Urinary bladder (tissue), 4 donors: ENCODE data around the gene MPHOSPH10. TPM values are rescaled to one million over a fixed set of nuclear protein-coding genes. Genes with fewer than 3 reads are reported as not detected.
A peak's percentile ranks its signal among the peaks of the same experiment; 100 is the strongest.
"Not testable (repeated sequence)": the region's sequence is repeated elsewhere in the genome, so short reads cannot be mapped to it uniquely, and the experiment has no call there.

Source experiments
- DNase-seq: peaks from one replicate; pipeline ENCODE4 v3.0.0-alpha.2; 2015; ENCODE audit errors: extremely low spot score
- H3K27ac ChIP-seq: one replicate; pipeline ENCODE4 v1.5.1; 2013; ENCODE audit warnings: low read depth, mild to moderate bottlenecking, moderate library complexity
- H3K36me3 ChIP-seq: one replicate; pipeline ENCODE4 v1.6.1; 2013; ENCODE audit warnings: mild to moderate bottlenecking, moderate library complexity; ENCODE audit not compliant: insufficient read depth
- H3K4me1 ChIP-seq: one replicate; pipeline ENCODE4 v1.6.1; 2013; ENCODE audit warnings: mild to moderate bottlenecking, moderate library complexity; ENCODE audit not compliant: insufficient read depth
- H3K4me3 ChIP-seq: one replicate; pipeline ENCODE4 v1.5.1; 2013; ENCODE audit warnings: low read depth, low read length
- WGBS: extraction: QIAGEN DNeasy Blood & Tissue Kit; methylation state at CpG from one replicate; pipeline ENCODE4 v1.1.7; 2013; 5-methylcytosine and 5-hydroxymethylcytosine counted together
- polyA plus RNA-seq: library from polyadenylated mRNA; stranded (reverse); fragments of 200-250 nt; gene quantifications from one replicate; pipeline ENCODE4 v1.2.3, GENCODE V29; 2013
- small RNA-seq: library from RNA; depleted of rRNA; stranded (forward); fragments of <200 nt; gene quantifications from one replicate; pipeline ENCODE3, GENCODE V24; 2014
- total RNA-seq: library from RNA; depleted of rRNA; stranded (reverse); fragments of >200 nt; gene quantifications from one replicate; pipeline ENCODE4 v1.2.3, GENCODE V29; 2014
- donor health status: healthy with polysubstance abuse.
- donor health status: healthy.

Gene MPHOSPH10
- total and polyA plus RNA-seq, 2 donors, result 21.3 to 24.3 TPM

- 72% methylated on average over 3 of the region's 3 CpGs for WGBS
- Histone ChIP-seq H3K27ac (no peak overlapping the region), H3K4me3 (no peak overlapping the region), H3K4me1 (no peaks in the 10 kb centered on the region), H3K36me3 (no peaks in the 10 kb centered on the region)
- no peak for DNase-seq
These were observed 36.4 kb downstream of the MPHOSPH10 start for GRCh38 chr2:71166812-71167211.

DNA sequence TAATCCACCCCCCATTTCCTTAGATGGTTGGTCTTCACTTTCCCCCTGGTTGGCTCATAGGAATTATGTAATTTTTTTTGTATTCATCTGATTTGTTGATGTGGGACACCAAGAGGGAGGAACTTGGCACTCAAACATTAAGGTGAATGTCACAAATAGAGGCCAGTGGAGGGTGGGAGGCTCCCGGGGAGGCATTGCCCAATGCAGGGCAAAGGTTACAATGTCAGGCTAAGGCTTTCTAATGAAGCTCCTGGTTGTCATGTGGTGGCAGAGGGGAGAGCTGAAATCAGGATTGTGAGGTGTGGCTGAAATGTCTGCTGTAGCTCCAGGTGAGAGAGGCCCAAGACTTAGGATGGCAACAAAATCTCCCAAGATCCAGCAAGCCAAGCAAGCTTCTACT, 42.7 kb downstream of the MPHOSPH10 start:
- 76% methylated on average over 1 of the region's 1 CpG for WGBS
- no peak overlapping the region for H3K27ac ChIP-seq

DNA sequence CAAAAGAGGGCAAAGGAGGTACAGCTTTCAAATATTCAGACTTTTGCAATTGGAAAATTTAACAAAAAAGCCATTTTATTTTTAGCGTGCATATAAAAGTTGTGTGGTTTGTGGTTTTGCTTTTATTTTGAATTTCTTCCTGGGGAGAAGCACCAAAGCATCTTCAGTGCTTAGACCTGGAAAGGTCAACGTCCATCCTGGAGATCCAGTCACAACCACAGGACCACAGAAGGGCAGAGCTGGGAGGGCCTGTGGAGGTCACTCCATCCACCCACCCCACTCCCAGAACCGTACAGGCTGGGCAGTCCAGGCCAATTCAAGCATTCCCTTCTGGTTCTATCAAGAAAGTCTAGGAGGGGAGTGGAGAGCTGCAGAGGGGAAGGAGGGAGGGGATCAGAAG, 43.8 kb downstream of the MPHOSPH10 start:
- Histone ChIP-seq H3K27ac (no peak overlapping the region), H3K4me3 (no peak overlapping the region), H3K4me1 (no peaks in the 10 kb centered on the region), H3K36me3 (no peaks in the 10 kb centered on the region)
- DNase-seq, result no peak
- WGBS, result 75% methylated on average over 3 of the region's 3 CpGs

More for the DNA sequence above, 42.7 kb downstream of the MPHOSPH10 start:
- Histone ChIP-seq H3K36me3 (no peaks in the 10 kb centered on the region), H3K4me3 (no peak overlapping the region), H3K4me1 (no peaks in the 10 kb centered on the region)
- no peak for DNase-seq

DNA sequence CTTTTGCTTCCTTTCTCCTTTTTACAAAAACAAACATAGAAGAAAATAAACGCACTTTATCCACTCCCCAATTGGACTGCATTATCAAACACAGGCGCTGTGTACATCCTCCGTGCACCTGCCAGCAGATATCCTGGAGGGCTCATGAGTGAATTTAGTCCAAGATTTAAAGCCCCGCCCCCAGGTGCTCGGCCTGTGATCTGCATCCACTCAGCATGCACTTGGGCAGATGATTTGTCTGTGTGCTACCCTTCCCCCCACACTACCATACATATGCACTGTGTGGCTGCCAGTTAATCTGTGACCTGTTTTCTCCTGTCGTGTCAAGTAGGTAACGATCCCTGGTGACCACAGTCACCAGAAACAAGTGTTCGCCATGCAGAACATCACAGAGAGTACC, 48.4 kb downstream of the MPHOSPH10 start:
- WGBS, result 79% methylated on average over 8 of the region's 8 CpGs
- not testable (repeated sequence) for H3K27ac ChIP-seq, H3K36me3 ChIP-seq, H3K4me3 ChIP-seq, H3K4me1 ChIP-seq, DNase-seq

GRCh38 chr2:71181316-71181715, 50.9 kb downstream of the MPHOSPH10 start:
- H3K27ac ChIP-seq, result no peak overlapping the region
- H3K4me1 ChIP-seq, result no peaks in the 10 kb centered on the region
- WGBS, result 60% methylated on average over 2 of the region's 2 CpGs
- H3K4me3 ChIP-seq, result no peak overlapping the region
- H3K36me3 ChIP-seq, result no peaks in the 10 kb centered on the region
- DNase-seq, result no peak

GRCh38 chr2:71183306-71184115, 53.1 kb downstream of the MPHOSPH10 start:
- not testable (repeated sequence) for H3K4me3 ChIP-seq, H3K4me1 ChIP-seq, H3K36me3 ChIP-seq, H3K27ac ChIP-seq
- DNase-seq, result peak; percentile 3
- 11% methylated on average over 2 of the region's 5 CpGs for WGBS

GRCh38 chr2:71186973-71187372, 56.5 kb downstream of the MPHOSPH10 start:
- Histone ChIP-seq H3K36me3 (peaks cover 3% of the 10 kb centered on the region), H3K4me1 (no peaks in the 10 kb centered on the region), H3K27ac (no peak overlapping the region), H3K4me3 (no peak overlapping the region)
- WGBS, result 66% methylated on average over 1 of the region's 1 CpG
- DNase-seq, result no peak

- Histone ChIP-seq H3K4me3 (no peak overlapping the region), H3K27ac (no peak overlapping the region), H3K4me1 (no peaks in the 10 kb centered on the region), H3K36me3 (peaks cover 3% of the 10 kb centered on the region)
- DNase-seq, result no peak
- 80% methylated on average over 2 of the region's 2 CpGs for WGBS
These were observed 57.2 kb downstream of the MPHOSPH10 start for GRCh38 chr2:71187589-71187988.

DNA sequence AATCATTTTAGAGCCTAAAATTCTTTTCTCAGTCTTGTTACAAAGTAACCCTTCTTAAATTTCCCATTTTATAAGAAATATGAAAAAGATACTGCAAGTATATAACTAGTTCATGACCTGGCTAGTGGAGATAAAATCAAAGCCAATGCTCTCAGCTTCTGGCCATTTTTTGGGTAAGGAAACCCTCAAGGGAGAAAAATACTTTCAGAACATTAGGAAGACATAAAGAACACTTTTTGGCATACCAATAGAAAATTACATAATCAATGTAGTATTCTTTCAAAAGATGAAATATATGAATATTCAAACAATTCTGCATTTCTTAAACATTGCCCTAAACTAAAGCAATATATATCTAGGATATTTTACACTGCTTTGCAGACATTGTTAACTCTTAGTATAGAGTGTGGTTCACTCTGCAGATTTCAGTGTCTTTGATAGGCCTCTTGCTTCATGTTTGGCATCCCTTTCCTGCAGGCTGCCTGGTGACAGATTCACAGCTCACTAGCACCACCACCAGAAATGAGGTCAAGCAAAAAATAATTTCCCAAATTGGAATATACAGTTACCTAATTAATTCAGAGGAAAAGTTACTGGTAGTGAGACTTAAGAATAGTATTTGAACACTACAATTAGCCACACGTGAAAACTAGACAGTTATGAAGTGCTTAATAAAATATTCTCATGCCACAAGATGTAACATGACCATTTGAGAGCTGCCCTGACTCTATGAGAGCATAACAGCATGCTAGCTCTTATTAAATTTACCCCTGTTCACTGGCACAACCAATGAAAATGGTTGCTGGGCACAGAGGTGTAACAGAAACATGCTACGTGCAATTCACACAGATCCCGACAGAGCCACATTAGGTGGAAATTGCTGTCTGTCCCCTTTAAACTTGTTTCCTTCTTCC, 60.5 kb downstream of the MPHOSPH10 start:
- peaks cover 3% of the 10 kb centered on the region for H3K36me3 ChIP-seq
- no peaks in the 10 kb centered on the region for H3K4me1 ChIP-seq
- DNase-seq, result no peak
- no peak overlapping the region for H3K27ac ChIP-seq
- no peak overlapping the region for H3K4me3 ChIP-seq
- 72% methylated on average over 3 of the region's 3 CpGs for WGBS

DNA sequence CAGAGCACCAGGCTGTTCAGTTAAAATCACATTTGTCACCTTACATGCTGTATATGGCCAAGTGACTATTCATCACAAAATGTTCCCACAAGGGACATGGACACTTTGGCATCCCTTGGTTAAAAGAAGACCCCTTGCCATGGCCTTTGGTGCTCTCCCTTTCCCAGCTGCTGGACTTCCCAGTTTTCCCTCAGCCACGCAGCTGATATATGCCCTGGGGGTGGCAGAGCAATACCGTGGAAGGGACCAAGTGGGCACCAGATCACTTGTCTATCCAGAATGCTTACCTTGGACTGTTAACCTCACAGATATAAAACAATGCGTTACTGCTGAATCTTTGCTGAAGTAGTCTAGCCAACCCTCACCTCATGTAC, 61.1 kb downstream of the MPHOSPH10 start:
- Histone ChIP-seq H3K27ac (no peak overlapping the region), H3K36me3 (peaks cover 3% of the 10 kb centered on the region), H3K4me3 (no peak overlapping the region), H3K4me1 (no peaks in the 10 kb centered on the region)
- no peak for DNase-seq
- 65% methylated on average over 3 of the region's 3 CpGs for WGBS

Small RNAs within 50 kb of the gene (small RNA-seq; reads per million reads assigned to genes)
- gene AC007881.1, result not detected

Other genes with a start within 250 kb of the MPHOSPH10 start
- gene VAX2, start 230.1 kb upstream of the MPHOSPH10 start, total RNA-seq, result not detected
- gene VAX2, start 230.1 kb upstream of the MPHOSPH10 start, polyA plus RNA-seq, result 0.20 TPM
- gene ATP6V1B1, start 194.7 kb upstream of the MPHOSPH10 start, total RNA-seq, result 0.63 TPM
- gene ATP6V1B1, start 194.7 kb upstream of the MPHOSPH10 start, polyA plus RNA-seq, result 0.27 TPM
- gene ANKRD53, start 152.0 kb upstream of the MPHOSPH10 start, total RNA-seq, result 1.8 TPM
- 2.9 TPM for gene ANKRD53, start 152.0 kb upstream of the MPHOSPH10 start, polyA plus RNA-seq
- 25.0 TPM for gene TEX261, start 135.8 kb upstream of the MPHOSPH10 start, total RNA-seq
- 44.4 TPM for gene TEX261, start 135.8 kb upstream of the MPHOSPH10 start, polyA plus RNA-seq
- gene NAGK, start 62.0 kb upstream of the MPHOSPH10 start, total RNA-seq, result 41.8 TPM
- gene NAGK, start 62.0 kb upstream of the MPHOSPH10 start, polyA plus RNA-seq, result 93.8 TPM
- gene MCEE, start 405 bp upstream of the MPHOSPH10 start, total RNA-seq, result 56.2 TPM
- 20.9 TPM for gene MCEE, start 405 bp upstream of the MPHOSPH10 start, polyA plus RNA-seq
- gene PAIP2B, start 96.5 kb downstream of the MPHOSPH10 start, total RNA-seq, result 7.6 TPM
- 4.2 TPM for gene PAIP2B, start 96.5 kb downstream of the MPHOSPH10 start, polyA plus RNA-seq
- 492 TPM for gene ZNF638, start 201.1 kb downstream of the MPHOSPH10 start, total RNA-seq
- 69.3 TPM for gene ZNF638, start 201.1 kb downstream of the MPHOSPH10 start, polyA plus RNA-seq